Osteoblast (primary cell): ENCODE results near the gene YPEL4. TPM values are rescaled to one million over a fixed set of nuclear protein-coding genes. Genes with fewer than 3 reads are reported as not detected.

Experiments
- DNase-seq: peaks from one replicate; pipeline ENCODE4 v3.0.0; 2011; ENCODE audit warnings: low spot score, mixed read lengths; ENCODE audit not compliant: insufficient read length; ENCODE audit errors: missing footprints
- H2AFZ ChIP-seq: 2 replicates; pipeline ENCODE4 v1.6.0; 2011; ENCODE audit warnings: mild to moderate bottlenecking, low read length
- H3K27ac ChIP-seq: 2 replicates; pipeline ENCODE4 v1.5.1; 2011; ENCODE audit warnings: mild to moderate bottlenecking, low read depth, low read length, moderate library complexity
- H3K27me3 ChIP-seq: 2 replicates; pipeline ENCODE4 v1.6.0; 2012; ENCODE audit warnings: mild to moderate bottlenecking, control low read depth, inconsistent platforms, low read length, moderate library complexity; ENCODE audit not compliant: insufficient read depth
- H3K36me3 ChIP-seq: 2 replicates; pipeline ENCODE4 v1.5.1; 2011; ENCODE audit warnings: mild to moderate bottlenecking, low read length, control low read depth, moderate library complexity; ENCODE audit not compliant: insufficient read depth
- H3K4me1 ChIP-seq: 2 replicates; pipeline ENCODE4 v1.5.1; 2011; ENCODE audit warnings: mild to moderate bottlenecking, low read length, control low read depth, moderate library complexity; ENCODE audit not compliant: insufficient read depth
- H3K4me2 ChIP-seq: 2 replicates; pipeline ENCODE4 v1.6.0; 2011; ENCODE audit warnings: mild to moderate bottlenecking, low read length; ENCODE audit not compliant: insufficient read depth
- H3K4me3 ChIP-seq: fragments of 200-600 bp; sonication (generic); 3 replicates; pipeline ENCODE4 v1.5.1; 2012; ENCODE audit warnings: mild to moderate bottlenecking, low read length, inconsistent platforms; ENCODE audit not compliant: insufficient read depth
- H3K79me2 ChIP-seq: 2 replicates; pipeline ENCODE4 v1.6.0; 2012; ENCODE audit warnings: mild to moderate bottlenecking, low read length, control low read depth, inconsistent platforms; ENCODE audit not compliant: insufficient read depth
- H3K9me3 ChIP-seq: 2 replicates; pipeline ENCODE4 v1.5.1; 2011; ENCODE audit warnings: low read depth, low read length, control low read depth
- H4K20me1 ChIP-seq: 2 replicates; pipeline ENCODE4 v1.6.0; 2012; ENCODE audit warnings: mild to moderate bottlenecking, low read length, control low read depth; ENCODE audit not compliant: insufficient read depth
- CTCF ChIP-seq: IDR thresholded peaks from 2 replicates; pipeline ENCODE4 v1.5.1; 2011; ENCODE audit warnings: mild to moderate bottlenecking, low read depth, low read length, moderate library complexity; ENCODE audit errors: extremely low read depth
- total RNA-seq: library from RNA; depleted of rRNA; stranded (reverse); fragments of >200 nt; gene quantifications from 2 replicates; pipeline ENCODE4 v1.2.3, GENCODE V29; 2012

YPEL4 gene
- total RNA-seq, 1 donor: 0.72 TPM

- Histone ChIP-seq H3K9me3 (no peaks in the 10 kb centered on the region), H3K36me3 (no peaks in the 10 kb centered on the region), H3K4me1 (peaks cover 43% of the 10 kb centered on the region), H3K27ac (no peak overlapping the region), H4K20me1 (peaks cover 24% of the 10 kb centered on the region), H3K4me2 (no peak overlapping the region), H2AFZ (no peak overlapping the region), H3K4me3 (no peak overlapping the region), H3K79me2 (no peaks in the 10 kb centered on the region), H3K27me3 (peaks cover 26% of the 10 kb centered on the region)
- no peak for TF ChIP-seq CTCF
- no peak for DNase-seq
Measured at GRCh38 chr11:57651408-57651807, 1.7 kb upstream of the YPEL4 start.

- Histone ChIP-seq H3K4me3 (no peak overlapping the region), H3K4me1 (peaks cover 43% of the 10 kb centered on the region), H2AFZ (no peak overlapping the region), H4K20me1 (peaks cover 31% of the 10 kb centered on the region), H3K4me2 (no peak overlapping the region), H3K79me2 (no peaks in the 10 kb centered on the region), H3K9me3 (no peaks in the 10 kb centered on the region), H3K27me3 (peaks cover 33% of the 10 kb centered on the region), H3K36me3 (no peaks in the 10 kb centered on the region), H3K27ac (no peak overlapping the region)
- no peak for TF ChIP-seq CTCF
- no peak for DNase-seq
Measured at GRCh38 chr11:57650739-57651090, 1.0 kb upstream of the YPEL4 start.

GRCh38 chr11:57648801-57649735 lies 644 bp downstream of the YPEL4 start:
- H3K9me3 ChIP-seq: no peaks in the 10 kb centered on the region
- DNase-seq: peak; percentile 78
- no peaks in the 10 kb centered on the region for H3K79me2 ChIP-seq
- H3K4me1 ChIP-seq: peaks cover 55% of the 10 kb centered on the region
- no peak overlapping the region for H3K27ac ChIP-seq
- no peak for TF ChIP-seq CTCF
- H3K4me3 ChIP-seq: peak overlapping the region; percentile 70
- peak overlapping the region; percentile 84 for H3K4me2 ChIP-seq
- no peaks in the 10 kb centered on the region for H3K36me3 ChIP-seq
- no peak overlapping the region for H2AFZ ChIP-seq
- peaks cover 36% of the 10 kb centered on the region for H3K27me3 ChIP-seq
- H4K20me1 ChIP-seq: peaks cover 43% of the 10 kb centered on the region

- TF ChIP-seq CTCF: no peak
- H3K36me3 ChIP-seq: peaks cover 4% of the 10 kb centered on the region
- H3K9me3 ChIP-seq: no peaks in the 10 kb centered on the region
- H2AFZ ChIP-seq: no peak overlapping the region
- peaks cover 52% of the 10 kb centered on the region for H4K20me1 ChIP-seq
- DNase-seq: peak; percentile 74
- peaks cover 55% of the 10 kb centered on the region for H3K4me1 ChIP-seq
- peaks cover 36% of the 10 kb centered on the region for H3K27me3 ChIP-seq
- H3K79me2 ChIP-seq: no peaks in the 10 kb centered on the region
- H3K27ac ChIP-seq: no peak overlapping the region
- H3K4me3 ChIP-seq: peak overlapping the region; percentile 70
- H3K4me2 ChIP-seq: peak overlapping the region; percentile 84
Measured at GRCh38 chr11:57647960-57648800, 1.5 kb downstream of the YPEL4 start.
